ENCODE measurements around the gene PARP2. TPM values are rescaled to one million over a fixed set of nuclear protein-coding genes. Genes with fewer than 3 reads are reported as not detected.

PARP2 gene, protein sequence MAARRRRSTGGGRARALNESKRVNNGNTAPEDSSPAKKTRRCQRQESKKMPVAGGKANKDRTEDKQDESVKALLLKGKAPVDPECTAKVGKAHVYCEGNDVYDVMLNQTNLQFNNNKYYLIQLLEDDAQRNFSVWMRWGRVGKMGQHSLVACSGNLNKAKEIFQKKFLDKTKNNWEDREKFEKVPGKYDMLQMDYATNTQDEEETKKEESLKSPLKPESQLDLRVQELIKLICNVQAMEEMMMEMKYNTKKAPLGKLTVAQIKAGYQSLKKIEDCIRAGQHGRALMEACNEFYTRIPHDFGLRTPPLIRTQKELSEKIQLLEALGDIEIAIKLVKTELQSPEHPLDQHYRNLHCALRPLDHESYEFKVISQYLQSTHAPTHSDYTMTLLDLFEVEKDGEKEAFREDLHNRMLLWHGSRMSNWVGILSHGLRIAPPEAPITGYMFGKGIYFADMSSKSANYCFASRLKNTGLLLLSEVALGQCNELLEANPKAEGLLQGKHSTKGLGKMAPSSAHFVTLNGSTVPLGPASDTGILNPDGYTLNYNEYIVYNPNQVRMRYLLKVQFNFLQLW
- total RNA-seq (ENCODE audit: low replicate concordance), result 25.5 and 36.3 TPM in 2 replicates
- long read RNA-seq, transcript PARP2-202 (16 exons, 1,881 nt), result major isoform, 46 of 65 reads
- long read RNA-seq, partial matches to known transcripts, result 3 of 65 reads
- long read RNA-seq, other reads (novel, unspliced or antisense), result 16 of 65 reads

DNA sequence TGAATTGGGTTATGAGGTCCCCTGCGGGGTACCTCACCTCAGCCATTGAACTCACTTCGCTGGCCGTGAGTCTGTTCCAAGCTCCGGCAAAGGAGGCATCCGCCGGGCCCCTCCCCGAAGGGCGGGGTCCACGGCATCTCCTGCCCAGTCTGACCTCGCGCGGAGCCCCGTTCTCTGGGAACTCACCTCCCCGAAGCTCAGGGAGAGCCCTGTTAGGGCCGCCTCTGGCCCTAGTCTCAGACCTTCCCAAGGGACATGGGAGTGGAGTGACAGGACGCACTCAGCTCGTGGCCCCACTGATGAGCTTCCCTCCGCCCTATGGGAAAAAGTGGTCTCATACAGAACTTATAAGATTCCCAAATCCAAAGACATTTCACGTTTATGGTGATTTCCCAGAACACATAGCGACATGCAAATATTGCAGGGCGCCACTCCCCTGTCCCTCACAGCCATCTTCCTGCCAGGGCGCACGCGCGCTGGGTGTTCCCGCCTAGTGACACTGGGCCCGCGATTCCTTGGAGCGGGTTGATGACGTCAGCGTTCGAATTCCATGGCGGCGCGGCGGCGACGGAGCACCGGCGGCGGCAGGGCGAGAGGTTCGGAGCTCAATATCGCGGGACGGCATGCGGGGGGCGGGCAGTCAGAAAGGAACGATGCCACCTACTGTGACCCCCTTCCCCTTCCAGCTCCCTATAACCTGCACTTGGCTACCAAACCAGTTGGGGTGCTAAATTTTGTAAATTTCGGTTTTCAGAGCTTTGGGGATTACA, at the start of gene PARP2:
Gene PARP2, plus strand, starts transcription at position 544 of the 770 bp plus-strand sequence. Its CDS starts 7 bp downstream, at position 551.
- peaks cover 5% of the 10 kb centered on the region for H3K4me1 Mint-ChIP-seq (ENCODE audit: unreplicated experiment)
- TF ChIP-seq, protein P1, sequence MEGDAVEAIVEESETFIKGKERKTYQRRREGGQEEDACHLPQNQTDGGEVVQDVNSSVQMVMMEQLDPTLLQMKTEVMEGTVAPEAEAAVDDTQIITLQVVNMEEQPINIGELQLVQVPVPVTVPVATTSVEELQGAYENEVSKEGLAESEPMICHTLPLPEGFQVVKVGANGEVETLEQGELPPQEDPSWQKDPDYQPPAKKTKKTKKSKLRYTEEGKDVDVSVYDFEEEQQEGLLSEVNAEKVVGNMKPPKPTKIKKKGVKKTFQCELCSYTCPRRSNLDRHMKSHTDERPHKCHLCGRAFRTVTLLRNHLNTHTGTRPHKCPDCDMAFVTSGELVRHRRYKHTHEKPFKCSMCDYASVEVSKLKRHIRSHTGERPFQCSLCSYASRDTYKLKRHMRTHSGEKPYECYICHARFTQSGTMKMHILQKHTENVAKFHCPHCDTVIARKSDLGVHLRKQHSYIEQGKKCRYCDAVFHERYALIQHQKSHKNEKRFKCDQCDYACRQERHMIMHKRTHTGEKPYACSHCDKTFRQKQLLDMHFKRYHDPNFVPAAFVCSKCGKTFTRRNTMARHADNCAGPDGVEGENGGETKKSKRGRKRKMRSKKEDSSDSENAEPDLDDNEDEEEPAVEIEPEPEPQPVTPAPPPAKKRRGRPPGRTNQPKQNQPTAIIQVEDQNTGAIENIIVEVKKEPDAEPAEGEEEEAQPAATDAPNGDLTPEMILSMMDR (conservative IDR thresholded peaks at IDR 0.05), result no peak
- peaks cover 9% of the 10 kb centered on the region for H3K27me3 Mint-ChIP-seq
- peaks cover 17% of the 10 kb centered on the region for H3K36me3 Mint-ChIP-seq
- H3K27ac Mint-ChIP-seq, result peak within 1 kb of the TSS; percentile 98
- DNase-seq (ENCODE audit: extremely low spot score, unreplicated experiment), result peak; percentile 99
- peak within 1 kb of the TSS; percentile 95 for H3K4me3 Mint-ChIP-seq
- no peaks in the 10 kb centered on the region for H3K9me3 Mint-ChIP-seq

DNA sequence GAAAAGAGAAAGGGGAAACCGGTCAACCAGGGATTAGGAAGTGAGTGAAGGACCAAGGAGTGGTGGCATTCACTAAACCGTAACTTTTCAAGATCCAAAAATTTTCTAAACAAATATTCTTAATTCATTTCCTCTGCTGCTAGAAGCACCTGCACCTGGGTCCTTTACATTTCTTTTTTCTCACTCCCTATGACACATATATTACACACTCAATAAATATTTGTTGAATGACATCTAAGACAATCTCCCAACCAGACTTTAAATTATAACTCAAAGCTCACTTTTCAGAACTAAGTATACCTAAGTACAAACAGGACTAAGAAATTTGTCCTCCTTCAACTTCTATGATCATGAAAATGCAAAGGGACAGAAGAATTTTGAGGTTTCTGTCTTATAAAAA, 48.8 kb upstream of the PARP2 start:
- Mint-ChIP-seq H3K27me3 (no peaks in the 10 kb centered on the region), H3K4me1 (ENCODE audit: unreplicated experiment) (no peaks in the 10 kb centered on the region)

DNA sequence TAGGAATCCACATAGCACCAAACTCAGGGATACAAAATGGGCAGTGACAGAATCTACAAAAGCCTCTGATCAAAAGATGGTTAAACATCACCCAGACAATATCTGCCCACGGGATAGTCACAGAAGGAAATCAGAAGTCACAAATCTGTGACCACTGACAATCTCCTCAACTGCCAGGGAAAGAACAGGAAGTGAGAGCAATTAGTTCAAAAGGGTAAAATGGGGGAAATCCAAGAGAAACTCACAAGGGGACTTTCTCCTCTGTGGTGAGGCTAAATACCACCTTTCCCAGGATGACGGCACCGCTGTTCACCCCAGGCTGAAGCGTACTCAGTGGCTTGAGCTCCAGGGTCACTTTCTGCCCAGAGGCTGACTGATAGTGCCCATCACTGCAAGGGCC, 48.4 kb upstream of the PARP2 start:
- Mint-ChIP-seq H3K27ac (no peak overlapping the region), H3K4me1 (ENCODE audit: unreplicated experiment) (no peaks in the 10 kb centered on the region), H3K36me3 (peaks cover 29% of the 10 kb centered on the region), H3K27me3 (no peaks in the 10 kb centered on the region), H3K4me3 (no peak overlapping the region), H3K9me3 (no peaks in the 10 kb centered on the region)
- TF ChIP-seq, protein P1 (conservative IDR thresholded peaks at IDR 0.05), result no peak
- no peak for DNase-seq (ENCODE audit: extremely low spot score, unreplicated experiment)

More for the DNA sequence above, 48.8 kb upstream of the PARP2 start:
- DNase-seq (ENCODE audit: extremely low spot score, unreplicated experiment), result no peak
- peaks cover 29% of the 10 kb centered on the region for H3K36me3 Mint-ChIP-seq
- H3K9me3 Mint-ChIP-seq, result no peaks in the 10 kb centered on the region
- no peak overlapping the region for H3K27ac Mint-ChIP-seq
- TF ChIP-seq, protein P1 (conservative IDR thresholded peaks at IDR 0.05), result no peak
- no peak overlapping the region for H3K4me3 Mint-ChIP-seq

DNA sequence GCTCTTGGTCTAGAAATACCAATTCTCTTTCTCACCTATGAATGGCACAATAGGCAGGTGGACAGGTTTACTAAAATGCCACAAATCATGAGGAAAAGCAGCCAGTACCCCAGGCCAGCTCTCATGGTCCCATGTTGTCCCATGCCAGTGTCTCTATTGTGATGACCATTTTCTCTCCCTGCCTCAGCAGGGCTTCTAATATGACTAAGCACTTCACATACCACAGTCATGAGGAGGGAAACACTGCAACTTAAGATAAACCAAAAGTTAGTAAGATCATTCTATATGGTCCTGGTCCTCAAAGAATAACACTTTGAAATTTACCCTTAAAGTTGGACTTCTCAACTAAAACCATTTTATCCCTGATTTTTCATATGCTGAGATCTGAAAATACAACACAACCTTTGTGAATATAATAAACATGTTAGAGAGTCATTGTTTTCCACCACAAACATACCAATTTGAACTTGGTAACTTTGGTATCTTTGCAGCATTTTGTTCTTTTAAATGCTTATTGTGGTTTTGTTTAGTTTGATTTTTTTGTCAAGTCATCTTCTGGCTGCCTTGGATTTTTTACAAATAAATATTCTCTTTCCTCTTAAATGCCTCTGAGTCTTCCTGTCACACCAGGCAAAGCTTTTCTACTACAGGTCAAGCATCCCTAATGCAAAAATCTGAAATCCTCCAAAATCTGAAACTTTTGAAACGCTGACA, 41.2 kb upstream of the PARP2 start:
- Mint-ChIP-seq H3K9me3 (no peaks in the 10 kb centered on the region), H3K27ac (no peak overlapping the region), H3K27me3 (no peaks in the 10 kb centered on the region), H3K4me3 (no peak overlapping the region), H3K4me1 (ENCODE audit: unreplicated experiment) (peaks cover 14% of the 10 kb centered on the region), H3K36me3 (peaks cover 15% of the 10 kb centered on the region)
- DNase-seq (ENCODE audit: extremely low spot score, unreplicated experiment), result no peak
- TF ChIP-seq, protein P1 (conservative IDR thresholded peaks at IDR 0.05), result no peak
